G401.6 (cell line): ENCODE measurements around the gene ZNF12.
"Not testable (repeated sequence)": the region's sequence is repeated elsewhere in the genome, so short reads cannot be mapped to it uniquely, and the experiment has no call there.

Experiments used
- FAIRE-seq: peaks from 2 replicates; lab custom pipeline; 2012; peaks lifted over from hg19 to GRCh38; lab: Jason Lieb, UNC

The ZNF12 gene

GRCh38 chr7:6706666-6707407 lies at the start of gene ZNF12:
Gene ZNF12 (minus strand): TSS chr7:6706947. CDS start chr7:6705173, 1,774 bp downstream.
- peak; percentile 84 for FAIRE-seq

- not testable (repeated sequence) for FAIRE-seq
Observed at GRCh38 chr7:6753964-6754363, 47.2 kb upstream of the ZNF12 start, which contains the start of gene RSPH10B2. Gene RSPH10B2 (plus strand): TSS chr7:6754103. CDS start chr7:6757678, 3,575 bp downstream.

- not testable (repeated sequence) for FAIRE-seq
Observed at GRCh38 chr7:6750173-6750572, 43.4 kb upstream of the ZNF12 start.

GRCh38 chr7:6749335-6749734 lies 42.6 kb upstream of the ZNF12 start:
- FAIRE-seq: not testable (repeated sequence)

GRCh38 chr7:6744410-6745100 lies 37.8 kb upstream of the ZNF12 start:
- not testable (repeated sequence) for FAIRE-seq

GRCh38 chr7:6738415-6738814 lies 31.7 kb upstream of the ZNF12 start:
- not testable (repeated sequence) for FAIRE-seq

GRCh38 chr7:6730343-6730633 lies 23.5 kb upstream of the ZNF12 start:
- no peak for FAIRE-seq

GRCh38 chr7:6729492-6730342 lies 23.0 kb upstream of the ZNF12 start:
- peak; percentile 72 for FAIRE-seq

GRCh38 chr7:6728893-6729491 lies 22.2 kb upstream of the ZNF12 start:
- FAIRE-seq: not testable (repeated sequence)

- FAIRE-seq: no peak
Observed at GRCh38 chr7:6727663-6728062, 20.9 kb upstream of the ZNF12 start.

GRCh38 chr7:6726341-6726740 lies 19.6 kb upstream of the ZNF12 start:
- FAIRE-seq: not testable (repeated sequence)

- FAIRE-seq: no peak
Observed at GRCh38 chr7:6725003-6725402, 18.3 kb upstream of the ZNF12 start.

- FAIRE-seq: not testable (repeated sequence)
Observed at GRCh38 chr7:6724351-6724750, 17.6 kb upstream of the ZNF12 start.

- FAIRE-seq: no peak
Observed at GRCh38 chr7:6718124-6718523, 11.4 kb upstream of the ZNF12 start.

GRCh38 chr7:6715898-6716297 lies 9.2 kb upstream of the ZNF12 start:
- not testable (repeated sequence) for FAIRE-seq

GRCh38 chr7:6714360-6714759 lies 7.6 kb upstream of the ZNF12 start:
- no peak for FAIRE-seq

GRCh38 chr7:6709808-6710207 lies 3.1 kb upstream of the ZNF12 start:
- no peak for FAIRE-seq

- FAIRE-seq: no peak
Observed at GRCh38 chr7:6708304-6708703, 1.6 kb upstream of the ZNF12 start.

- FAIRE-seq: no peak
Observed at GRCh38 chr7:6705959-6706665, 635 bp downstream of the ZNF12 start.

- no peak for FAIRE-seq
Observed at GRCh38 chr7:6701860-6702259, 4.9 kb downstream of the ZNF12 start.

- FAIRE-seq: no peak
Observed at GRCh38 chr7:6700793-6701192, 6.0 kb downstream of the ZNF12 start.

GRCh38 chr7:6691609-6692106 lies 15.1 kb downstream of the ZNF12 start:
- no peak for FAIRE-seq
